ENCODE data around the gene C1QTNF12. TPM values are rescaled to one million over a fixed set of nuclear protein-coding genes. Genes with fewer than 3 reads are reported as not detected.

Gene C1QTNF12
- total RNA-seq, 1 donor from 2014 or later: 0.51 TPM

GRCh38 chr1:1208713-1209433 lies 37.6 kb downstream of the C1QTNF12 start:
- intact Hi-C loops (cut with DNase I): no loop called here
- ATAC-seq (ENCODE audit: poor library complexity): no peak
- DNase-seq: no peak

- no peak for DNase-seq
- intact Hi-C loops (cut with DNase I): no loop called here
- no peak for ATAC-seq (ENCODE audit: poor library complexity)
Observed at GRCh38 chr1:1207571-1207892, 39.0 kb downstream of the C1QTNF12 start.

GRCh38 chr1:1206966-1207531 lies 39.5 kb downstream of the C1QTNF12 start:
- intact Hi-C loops (cut with DNase I): no loop called here
- DNase-seq: peak; percentile 37

GRCh38 chr1:1206376-1206965 lies 40.1 kb downstream of the C1QTNF12 start, which contains the start of gene TNFRSF18:
Gene TNFRSF18 (minus strand): TSS chr1:1206592. CDS start chr1:1206571, 21 bp downstream.
- DNase-seq (peak; percentile 41), ATAC-seq (ENCODE audit: poor library complexity) (peak; percentile 42)
- intact Hi-C loops (cut with DNase I): no loop called here

More at GRCh38 chr1:1206966-1207531, 39.5 kb downstream of the C1QTNF12 start:
- no peak for ATAC-seq (ENCODE audit: poor library complexity)

GRCh38 chr1:1205769-1206375 lies 40.6 kb downstream of the C1QTNF12 start:
- ATAC-seq (ENCODE audit: poor library complexity): no peak
- intact Hi-C loops (cut with DNase I): no loop called here
- DNase-seq: peak; percentile 42

GRCh38 chr1:1204998-1205768 lies 41.3 kb downstream of the C1QTNF12 start:
- DNase-seq (peak; percentile 29), ATAC-seq (ENCODE audit: poor library complexity) (no peak)
- intact Hi-C loops (cut with DNase I): no loop called here

GRCh38 chr1:1204425-1204920 lies 42.0 kb downstream of the C1QTNF12 start:
- ATAC-seq (ENCODE audit: poor library complexity) (no peak), DNase-seq (no peak)
- intact Hi-C loops (cut with DNase I): no loop called here

- DNase-seq (peak; percentile 24), ATAC-seq (ENCODE audit: poor library complexity) (no peak)
- intact Hi-C loops (cut with DNase I): no loop called here
Observed at GRCh38 chr1:1203561-1204424, 42.7 kb downstream of the C1QTNF12 start.

- intact Hi-C loops (cut with DNase I): no loop called here
- no peak for ATAC-seq (ENCODE audit: poor library complexity)
- DNase-seq: peak; percentile 30
Observed at GRCh38 chr1:1202831-1203560, 43.5 kb downstream of the C1QTNF12 start.

- DNase-seq (peak; percentile 55), ATAC-seq (ENCODE audit: poor library complexity) (peak; percentile 57)
- intact Hi-C loops (cut with DNase I): no loop called here
Observed at GRCh38 chr1:1200876-1201810, 45.4 kb downstream of the C1QTNF12 start.

- ATAC-seq (ENCODE audit: poor library complexity) (no peak), DNase-seq (no peak)
- intact Hi-C loops (cut with DNase I): no loop called here
Observed at GRCh38 chr1:1199961-1200875, 46.3 kb downstream of the C1QTNF12 start.

GRCh38 chr1:1199141-1199960 lies 47.2 kb downstream of the C1QTNF12 start:
- ATAC-seq (ENCODE audit: poor library complexity): no peak
- intact Hi-C loops (cut with DNase I): no loop called here
- DNase-seq: no peak

GRCh38 chr1:1198423-1199140 lies 47.9 kb downstream of the C1QTNF12 start:
- DNase-seq (no peak), ATAC-seq (ENCODE audit: poor library complexity) (no peak)
- intact Hi-C loops (cut with DNase I): no loop called here
